GM21447 (cell line): ENCODE measurements around the gene ITK.
"Not testable (repeated sequence)": the region's sequence is repeated elsewhere in the genome, so short reads cannot be mapped to it uniquely, and the experiment has no call there.

ENCODE experiments used
- ATAC-seq: cut with Tn5 transposase; IDR thresholded peaks from one replicate; pipeline ENCODE4 v1.9.1; 2021; ENCODE audit not compliant: unreplicated experiment

ITK gene

GRCh38 chr5:157167214-157167621 is 13.4 kb upstream of the ITK start:
- peak; percentile 41 for ATAC-seq

GRCh38 chr5:157168286-157168685 is 12.4 kb upstream of the ITK start:
- ATAC-seq = no peak

GRCh38 chr5:157172403-157172802 is 8.2 kb upstream of the ITK start:
- ATAC-seq = peak; percentile 100

DNA sequence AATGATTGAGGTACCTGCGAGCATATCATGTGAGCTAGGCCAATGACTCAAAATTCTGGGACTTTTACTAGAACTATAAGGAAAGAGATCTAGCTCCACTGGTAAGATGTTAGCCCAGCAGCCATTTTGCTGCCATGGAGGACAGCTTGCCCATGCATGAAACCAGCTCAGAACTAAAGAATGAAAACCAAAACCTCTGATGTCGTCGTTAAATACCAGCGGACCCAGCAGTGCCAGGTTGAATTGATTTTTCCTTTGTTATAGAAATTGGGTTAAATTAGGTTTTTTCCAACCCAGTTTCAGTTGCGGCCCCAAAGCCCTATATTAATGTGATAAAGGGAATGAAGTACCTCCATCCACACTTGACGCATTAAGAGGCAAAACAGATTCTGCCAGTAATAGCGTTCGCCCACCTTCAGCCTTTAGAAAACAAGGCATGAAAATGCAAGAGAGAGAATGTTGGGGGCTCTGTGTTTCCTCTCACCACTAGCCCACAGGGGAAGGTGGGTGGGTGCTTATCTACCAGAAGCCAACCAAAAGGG is 5.5 kb upstream of the ITK start:
- no peak for ATAC-seq

- no peak for ATAC-seq
Observed at GRCh38 chr5:157177953-157178352, 2.7 kb upstream of the ITK start.

DNA sequence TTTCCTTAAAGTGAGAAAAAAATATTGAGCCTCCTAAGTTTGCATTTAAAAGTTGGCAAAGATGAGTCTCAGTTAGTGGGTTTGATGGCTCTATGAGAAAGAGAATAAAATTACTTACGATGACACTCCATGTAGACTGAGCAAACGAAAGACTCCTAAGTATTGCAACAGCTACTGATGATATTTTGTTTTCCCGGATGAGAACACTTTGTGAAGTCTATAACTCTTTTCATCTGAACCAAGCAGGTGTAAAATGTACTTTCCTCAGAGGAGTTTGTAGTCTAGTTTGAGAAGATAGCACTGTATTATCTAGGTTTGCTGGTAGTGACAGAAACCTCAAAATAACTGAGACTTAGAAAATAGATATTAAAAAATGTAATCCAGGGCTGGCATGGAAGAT is 1.7 kb upstream of the ITK start:
- no peak for ATAC-seq

GRCh38 chr5:157182143-157182757 is 1.6 kb downstream of the ITK start:
- no peak for ATAC-seq

DNA sequence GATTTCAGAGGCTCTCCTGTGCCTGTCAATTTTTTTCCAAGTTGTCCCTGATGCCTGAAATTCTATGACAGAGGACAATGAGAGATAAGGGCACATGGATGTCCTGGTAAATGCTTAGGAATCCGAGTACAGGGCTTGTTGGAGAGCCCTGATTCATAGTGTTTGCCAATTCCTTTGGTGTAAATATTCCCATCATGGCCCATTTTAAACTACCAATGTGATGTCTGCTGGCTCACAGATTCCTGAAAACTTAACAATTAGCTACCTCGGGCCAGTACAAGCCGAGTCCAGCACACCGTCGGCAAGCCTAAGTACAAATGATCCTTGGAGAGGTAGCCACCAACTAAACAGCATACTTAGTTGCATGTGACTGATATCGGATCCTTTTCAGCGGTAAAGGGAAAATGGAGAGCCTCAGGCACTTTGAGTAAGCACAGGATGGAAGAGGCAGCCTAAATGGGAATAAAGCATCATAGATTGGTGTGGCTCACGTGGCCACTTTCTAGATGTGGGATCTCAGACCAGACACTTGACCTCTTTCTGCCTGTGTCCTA is 3.6 kb downstream of the ITK start:
- no peak for ATAC-seq

DNA sequence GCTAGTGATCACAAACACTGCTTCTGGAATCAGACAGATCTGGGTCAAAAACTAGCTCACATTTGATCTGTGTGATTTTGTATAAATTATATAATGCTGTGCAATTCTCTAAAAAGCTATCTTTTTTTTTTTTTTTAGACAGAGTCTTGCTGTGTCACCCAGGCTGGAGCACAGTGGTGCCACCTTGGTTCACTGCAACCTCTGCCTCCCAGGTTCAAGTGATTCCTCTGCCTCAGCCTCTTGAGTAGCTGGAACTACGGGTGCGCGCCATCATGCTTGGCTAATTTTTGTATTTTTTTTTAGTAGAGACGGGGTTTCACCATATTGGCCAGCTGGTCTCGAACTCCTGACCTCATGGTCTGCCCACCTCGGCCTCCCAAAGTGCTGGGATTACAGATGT is 4.5 kb downstream of the ITK start:
- ATAC-seq = not testable (repeated sequence)

- ATAC-seq = no peak
Observed at GRCh38 chr5:157186309-157187045, 5.8 kb downstream of the ITK start.

- no peak for ATAC-seq
Observed at GRCh38 chr5:157187046-157187754, 6.6 kb downstream of the ITK start.

DNA sequence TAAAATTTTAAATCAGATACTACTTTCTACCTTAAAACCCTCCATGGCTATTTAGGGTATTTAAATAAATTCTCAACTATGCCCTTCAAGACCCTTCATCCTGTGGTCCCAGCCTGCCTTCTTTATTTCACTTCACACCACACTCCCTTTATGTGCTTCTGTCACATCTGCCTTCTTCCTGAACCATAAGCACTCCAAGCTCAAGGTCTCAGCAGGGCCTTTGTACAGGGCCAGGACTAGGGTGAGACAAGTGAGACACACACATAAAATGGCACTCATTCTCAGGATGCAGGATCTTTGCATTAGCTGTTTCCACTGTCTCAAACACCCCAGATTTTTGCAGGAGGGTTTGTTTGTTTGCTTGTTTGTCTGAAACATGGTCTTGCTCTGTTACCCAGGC is 7.6 kb downstream of the ITK start:
- no peak for ATAC-seq

GRCh38 chr5:157189223-157189622 is 8.6 kb downstream of the ITK start:
- peak; percentile 76 for ATAC-seq

DNA sequence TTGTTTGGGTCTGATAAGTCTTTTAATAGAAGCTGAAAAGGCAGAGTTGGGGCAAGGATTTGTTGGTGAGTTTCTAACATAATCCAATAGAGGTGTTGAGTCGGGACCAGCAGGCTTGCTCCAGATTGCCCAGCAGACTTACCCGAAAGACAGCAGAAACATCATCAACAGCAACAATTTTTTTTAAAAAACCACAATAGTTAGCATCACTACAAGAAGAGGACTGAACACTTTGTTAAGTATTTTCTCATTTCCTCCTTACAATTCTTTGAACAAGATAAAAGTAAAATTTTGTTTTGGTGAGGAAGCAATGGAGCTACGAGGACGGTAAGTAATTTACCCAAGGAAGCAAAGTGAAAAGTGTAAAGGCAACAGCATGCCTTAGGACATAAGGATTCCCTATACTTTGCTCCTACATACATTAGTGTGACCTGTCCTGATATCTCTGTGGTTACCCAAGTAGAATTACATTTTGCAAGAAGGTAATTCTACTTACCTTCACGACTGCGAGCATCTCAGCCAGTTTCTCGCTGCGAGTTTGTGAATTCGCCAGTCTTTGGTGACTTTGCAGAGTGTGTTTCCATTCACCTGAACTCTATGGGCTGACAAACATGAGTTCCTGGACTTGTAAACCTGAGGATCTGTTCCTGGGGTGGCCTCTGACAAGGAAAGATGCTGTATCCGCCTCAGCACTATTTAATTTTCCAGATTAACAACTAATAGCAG is 13.2 kb downstream of the ITK start:
- no peak for ATAC-seq

GRCh38 chr5:157196045-157196444 is 15.4 kb downstream of the ITK start:
- no peak for ATAC-seq

DNA sequence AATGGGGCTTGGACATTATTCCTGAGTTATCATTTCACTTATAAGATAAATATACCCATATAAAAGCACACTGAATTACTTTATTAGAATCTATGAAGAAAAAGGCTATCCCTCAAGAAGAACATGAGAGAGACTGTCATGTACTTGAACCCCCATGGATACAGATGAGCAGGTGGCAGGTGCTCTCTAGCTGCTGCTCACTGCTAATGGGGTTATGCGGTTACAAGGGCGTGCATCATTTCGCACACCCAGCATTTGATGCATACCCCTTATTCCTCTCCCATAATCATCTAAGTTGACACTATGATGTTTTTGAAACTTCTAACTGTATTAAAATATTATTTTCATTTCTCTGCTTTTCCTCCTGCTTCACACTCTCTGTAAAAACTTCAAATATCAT is 16.4 kb downstream of the ITK start:
- no peak for ATAC-seq

GRCh38 chr5:157198277-157198986 is 17.8 kb downstream of the ITK start:
- ATAC-seq = no peak

- no peak for ATAC-seq
Observed at GRCh38 chr5:157201857-157202256, 21.2 kb downstream of the ITK start.

GRCh38 chr5:157203417-157203816 is 22.8 kb downstream of the ITK start:
- ATAC-seq = no peak

GRCh38 chr5:157204765-157205164 is 24.1 kb downstream of the ITK start:
- ATAC-seq = no peak
